B cell (primary cell): ENCODE measurements around the gene FFAR2. TPM values are rescaled to one million over a fixed set of nuclear protein-coding genes. Genes with fewer than 3 reads are reported as not detected.

Experiments
- ATAC-seq: fragments of 200-7000 bp; cut with Tn5 transposase; one replicate; pipeline ENCODE4 v1.10.0; 2021; ENCODE audit warnings: low read depth, mild to moderate bottlenecking, moderate number of reproducible peaks, moderate library complexity
- CTCF ChIA-PET: fragments of 350-600 bp; sonication (Branson Sonifier 250); formaldehyde crosslinking; loops from one replicate; lab custom pipeline; 2021; ENCODE audit warnings: antibody characterized with exemption, inconsistent platforms; lab: Charles Lee
- POLR2A ChIA-PET: fragments of 350-600 bp; sonication (Branson Sonifier 250); formaldehyde crosslinking; loops from one replicate; lab custom pipeline; 2021; ENCODE audit warnings: antibody characterized with exemption; lab: Charles Lee
- DNase-seq: peaks from one replicate; pipeline ENCODE4 v3.0.0; 2013
- H2AFZ ChIP-seq: 2 replicates; pipeline ENCODE4 v1.6.1; 2012; ENCODE audit warnings: mild to moderate bottlenecking, low read depth, low read length; ENCODE audit not compliant: insufficient read depth, poor library complexity, severe bottlenecking
- H3K27ac ChIP-seq, 2 donors: 1 replicate in 1 of 2; 2 replicates in 1 of 2; pipeline ENCODE4 v1.5.1; 2012 to 2013; ENCODE audit warnings: low read length in 2 of 2, mild to moderate bottlenecking in 2 of 2, moderate library complexity in 1 of 2
- H3K27me3 ChIP-seq, 4 experiments: fragments of 200-600 bp in 1 of 4; sonication (generic) in 1 of 4; replicated peaks in 1 of 4; 1 replicate in 2 of 4; 2 replicates in 2 of 4; pipeline versions ENCODE4 v1.6.1 to v1.7.0; 2013 to 2016; ENCODE audit warnings: low read length in 3 of 4, mild to moderate bottlenecking in 2 of 4, mixed read lengths in 1 of 4, moderate library complexity in 1 of 4; ENCODE audit not compliant: insufficient read depth in 4 of 4, control insufficient read depth in 3 of 4; ENCODE audit errors: control extremely low read depth in 1 of 4
- H3K36me3 ChIP-seq, 2 experiments: replicated peaks in 1 of 2; 1 replicate in 1 of 2; 2 replicates in 1 of 2; pipeline versions ENCODE4 v1.6.1 to v1.7.1; 2013; ENCODE audit warnings: low read length in 1 of 2; ENCODE audit not compliant: insufficient read depth in 2 of 2, control insufficient read depth in 1 of 2; ENCODE audit errors: control extremely low read depth in 1 of 2, extremely low read depth in 1 of 2
- H3K4me1 ChIP-seq, 2 donors: fragments of 200-600 bp in 1 of 2; sonication (generic) in 1 of 2; 1 replicate in 1 of 2; 2 replicates in 1 of 2; pipeline versions ENCODE4 v1.5.1 to v1.6.1; 2013 to 2017; ENCODE audit warnings: low read length in 2 of 2; ENCODE audit not compliant: control insufficient read depth in 2 of 2, insufficient read depth in 2 of 2
- H3K4me2 ChIP-seq: replicated peaks from 2 replicates; pipeline ENCODE3; 2012; ENCODE audit warnings: mild to moderate bottlenecking, low read depth, low read length; ENCODE audit not compliant: poor library complexity, severe bottlenecking
- H3K4me3 ChIP-seq, 5 experiments: fragments of 200-600 bp in 1 of 5; sonication (generic) in 1 of 5; 1 replicate in 3 of 5; 2 replicates in 2 of 5; pipeline versions ENCODE4 v1.5.1 to v1.7.0; 2011 to 2016; ENCODE audit warnings: low read length in 4 of 5, mild to moderate bottlenecking in 4 of 5, low read depth in 2 of 5, control low read depth in 1 of 5, moderate library complexity in 1 of 5; ENCODE audit not compliant: insufficient read depth in 1 of 5; ENCODE audit errors: control extremely low read depth in 1 of 5, extremely low read depth in 1 of 5
- H3K79me2 ChIP-seq: fragments of 200-600 bp; sonication (generic); one replicate; pipeline ENCODE4 v1.6.0; 2016; ENCODE audit warnings: low read length; ENCODE audit not compliant: control insufficient read depth, insufficient read depth
- H3K9ac ChIP-seq: fragments of 200-600 bp; sonication (generic); 2 replicates; pipeline ENCODE4 v1.6.1; 2017; ENCODE audit warnings: mild to moderate bottlenecking, low read length, moderate library complexity
- H3K9me3 ChIP-seq, 3 donors: one replicate each; pipeline versions ENCODE4 v1.6.1 to v1.7.1; 2013; ENCODE audit warnings: low read length in 2 of 3; ENCODE audit not compliant: control insufficient read depth in 2 of 3, insufficient read depth in 1 of 3; ENCODE audit errors: control extremely low read depth in 1 of 3
- H4K20me1 ChIP-seq: 2 replicates; pipeline ENCODE4 v1.6.0; 2012; ENCODE audit warnings: mild to moderate bottlenecking, low read length; ENCODE audit not compliant: insufficient read depth, control insufficient read depth, poor library complexity, severe bottlenecking
- H3K27ac Mint-ChIP-seq: one replicate; pipeline ENCODE4 v1.8.0; 2021; ENCODE audit warnings: mixed read lengths
- H3K27me3 Mint-ChIP-seq: one replicate; pipeline ENCODE4 v1.8.0; 2021; ENCODE audit warnings: mixed read lengths
- H3K4me1 Mint-ChIP-seq: one replicate; pipeline ENCODE4 v1.8.0; 2021; ENCODE audit warnings: mixed read lengths
- H3K4me3 Mint-ChIP-seq: one replicate; pipeline ENCODE4 v1.8.0; 2021; ENCODE audit warnings: mixed read lengths
- H3K9me3 Mint-ChIP-seq: one replicate; pipeline ENCODE4 v1.8.0; 2022; ENCODE audit warnings: mixed read lengths; ENCODE audit not compliant: insufficient read depth
- EZH2 ChIP-seq: IDR thresholded peaks from 2 replicates; pipeline ENCODE4 v1.6.1; 2012; ENCODE audit warnings: borderline replicate concordance, low read depth, mild to moderate bottlenecking, moderate library complexity, low read length; ENCODE audit not compliant: insufficient read depth, poor library complexity, severe bottlenecking
- WGBS: methylation state at CpG from one replicate; pipeline ENCODE4 v1.1.5; 2013; ENCODE audit warnings: missing lambda C conversion rate; ENCODE audit not compliant: insufficient coverage; 5-methylcytosine and 5-hydroxymethylcytosine counted together
- intact Hi-C: fragments of 100-400 bp; cut with micrococcal nuclease; formaldehyde crosslinking; loops from one replicate; pipeline ENCODE4 v1.10.0; 2022
- polyA plus RNA-seq: library from polyadenylated mRNA; depleted of rRNA; stranded (reverse); fragments of >200 nt; gene quantifications from 2 replicates; pipeline ENCODE4 v1.2.3, GENCODE V29; 2012
- total RNA-seq, 2 donors: library from RNA; stranded (reverse); fragments of 120-200 nt in 1 of 2; gene quantifications; 1 replicate in 1 of 2; 2 replicates in 1 of 2; pipeline versions ENCODE4 v1.2.3 to v1.2.4, GENCODE V29; 2013 to 2022
- TF ChIP-seq, protein P1 (sequence below): fragments of 200-600 bp; IDR thresholded peaks from one replicate; pipeline ENCODE4 v1.8.0; 2022; ENCODE audit warnings: antibody characterized with exemption, mild to moderate bottlenecking

The FFAR2 gene
- total and polyA plus RNA-seq, 2 donors (not counting 1 experiment from before 2014, with no cell fraction given): 0.31 TPM; not detected in 1

DNA sequence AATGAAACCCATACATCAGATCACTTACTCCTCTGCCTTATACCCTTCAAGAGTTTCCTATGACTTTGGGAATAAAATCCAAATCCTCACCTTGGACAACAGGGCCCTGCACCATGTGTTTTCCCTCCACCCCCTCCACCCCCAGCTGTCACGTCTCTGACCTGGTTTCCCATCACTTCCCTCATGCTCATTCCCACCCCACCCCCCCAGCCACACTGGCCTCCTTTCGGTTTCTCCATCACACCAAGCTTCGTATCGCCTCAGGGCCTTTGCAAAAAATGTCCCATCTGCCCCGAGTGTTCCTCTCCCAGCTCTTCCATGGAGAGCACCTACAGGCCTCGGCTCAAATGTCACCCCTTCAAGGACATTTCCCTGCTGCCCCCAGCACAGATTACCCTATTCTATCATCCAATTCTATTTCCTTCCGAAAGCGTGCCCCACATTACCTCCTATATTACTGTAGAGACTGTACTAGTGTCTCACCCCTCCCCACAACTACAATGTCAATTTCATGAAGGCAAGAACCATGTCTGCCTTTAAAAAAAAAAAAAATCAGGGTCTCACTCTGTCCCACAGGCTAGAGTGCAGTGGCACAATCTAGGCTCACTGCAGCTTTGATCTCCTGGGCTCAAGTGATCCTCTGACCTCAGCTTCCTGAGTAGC lies 16.8 kb upstream of the FFAR2 start:
- CTCF ChIA-PET: no interaction called here
- peaks cover 14% of the 10 kb centered on the region for H3K27me3 Mint-ChIP-seq
- no peak for ATAC-seq

DNA sequence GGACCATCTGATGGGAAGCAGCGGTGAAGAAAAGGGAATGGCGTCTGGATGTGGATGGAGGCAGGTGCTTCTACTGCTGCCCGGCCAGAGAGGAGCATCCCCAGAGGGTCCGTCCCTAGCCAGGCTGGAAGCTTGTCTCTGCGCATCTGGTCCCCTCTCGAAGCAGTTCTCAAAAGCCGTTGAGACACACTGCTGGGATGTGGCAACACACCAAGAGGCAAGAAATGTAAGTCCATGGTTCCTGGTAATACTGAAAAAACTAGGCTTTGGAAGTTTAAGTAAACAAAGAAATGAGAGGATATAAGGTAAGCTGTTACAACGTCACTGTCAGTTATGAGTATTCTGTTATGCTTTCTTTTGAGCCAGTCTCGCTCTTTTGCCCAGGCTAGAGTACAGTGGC lies 15.1 kb upstream of the FFAR2 start:
- H3K36me3 ChIP-seq: no peaks in the 10 kb centered on the region
- 87% methylated on average over 9 of the region's 9 CpGs for WGBS
- Mint-ChIP-seq H3K27ac (no peak overlapping the region), H3K4me1 (peaks cover 24% of the 10 kb centered on the region), H3K4me3 (no peak overlapping the region), H3K27me3 (peaks cover 14% of the 10 kb centered on the region), H3K9me3 (peaks cover 9% of the 10 kb centered on the region)
- H3K4me2 ChIP-seq: no peak overlapping the region
- no peak overlapping the region for H2AFZ ChIP-seq
- intact Hi-C loops: no loop called here
- no peak overlapping the region for H3K4me3 ChIP-seq
- ChIA-PET POLR2A (no interaction called here), CTCF (no interaction called here)
- H3K27ac ChIP-seq: no peak overlapping the region
- ATAC-seq (no peak), DNase-seq (no peak)
- no peaks in the 10 kb centered on the region for H4K20me1 ChIP-seq
- no peaks in the 10 kb centered on the region for H3K79me2 ChIP-seq
- H3K9ac ChIP-seq: no peak overlapping the region
- TF ChIP-seq EZH2: no peak
- TF ChIP-seq, protein P1, sequence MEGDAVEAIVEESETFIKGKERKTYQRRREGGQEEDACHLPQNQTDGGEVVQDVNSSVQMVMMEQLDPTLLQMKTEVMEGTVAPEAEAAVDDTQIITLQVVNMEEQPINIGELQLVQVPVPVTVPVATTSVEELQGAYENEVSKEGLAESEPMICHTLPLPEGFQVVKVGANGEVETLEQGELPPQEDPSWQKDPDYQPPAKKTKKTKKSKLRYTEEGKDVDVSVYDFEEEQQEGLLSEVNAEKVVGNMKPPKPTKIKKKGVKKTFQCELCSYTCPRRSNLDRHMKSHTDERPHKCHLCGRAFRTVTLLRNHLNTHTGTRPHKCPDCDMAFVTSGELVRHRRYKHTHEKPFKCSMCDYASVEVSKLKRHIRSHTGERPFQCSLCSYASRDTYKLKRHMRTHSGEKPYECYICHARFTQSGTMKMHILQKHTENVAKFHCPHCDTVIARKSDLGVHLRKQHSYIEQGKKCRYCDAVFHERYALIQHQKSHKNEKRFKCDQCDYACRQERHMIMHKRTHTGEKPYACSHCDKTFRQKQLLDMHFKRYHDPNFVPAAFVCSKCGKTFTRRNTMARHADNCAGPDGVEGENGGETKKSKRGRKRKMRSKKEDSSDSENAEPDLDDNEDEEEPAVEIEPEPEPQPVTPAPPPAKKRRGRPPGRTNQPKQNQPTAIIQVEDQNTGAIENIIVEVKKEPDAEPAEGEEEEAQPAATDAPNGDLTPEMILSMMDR: no peak
- H3K9me3 ChIP-seq: peaks cover 0 to 24% (median 13%) of the 10 kb centered on the region in 3 donors
- H3K4me1 ChIP-seq: peaks cover 15 to 17% of the 10 kb centered on the region in 2 donors
- no peaks in the 10 kb centered on the region for H3K27me3 ChIP-seq

More for the DNA sequence above, 16.8 kb upstream of the FFAR2 start:
- H4K20me1 ChIP-seq: no peaks in the 10 kb centered on the region
- no peak for DNase-seq
- H3K27ac ChIP-seq: no peak overlapping the region
- no peak overlapping the region for H2AFZ ChIP-seq
- TF ChIP-seq, protein P1: no peak
- TF ChIP-seq EZH2: no peak
- no peak overlapping the region for H3K4me2 ChIP-seq
- no peak overlapping the region for H3K4me3 Mint-ChIP-seq
- H3K27ac Mint-ChIP-seq: no peak overlapping the region
- H3K4me1 ChIP-seq: peaks cover 6 to 7% of the 10 kb centered on the region in 2 donors
- no peak overlapping the region for H3K4me3 ChIP-seq
- H3K9ac ChIP-seq: no peak overlapping the region
- no peaks in the 10 kb centered on the region for H3K27me3 ChIP-seq
- H3K36me3 ChIP-seq: no peaks in the 10 kb centered on the region
- H3K9me3 ChIP-seq: peaks cover 0 to 24% (median 13%) of the 10 kb centered on the region in 3 donors
- peaks cover 9% of the 10 kb centered on the region for H3K9me3 Mint-ChIP-seq
- peaks cover 12% of the 10 kb centered on the region for H3K4me1 Mint-ChIP-seq
- POLR2A ChIA-PET: no interaction called here
- no peaks in the 10 kb centered on the region for H3K79me2 ChIP-seq
- intact Hi-C loops: no loop called here
- 78% methylated on average over 8 of the region's 8 CpGs for WGBS
